Activated naive CD8-positive, alpha-beta T cell treated with anti-CD3 and anti-CD28 coated beads for 36 hours (primary cell): ENCODE results near the gene LEF1. TPM values are rescaled to one million over a fixed set of nuclear protein-coding genes. Genes with fewer than 3 reads are reported as not detected.

Experiments
- DNase-seq: peaks from one replicate; pipeline ENCODE4 v3.0.0; 2021
- H3K27ac Mint-ChIP-seq: one replicate; pipeline ENCODE4 v1.8.0; 2022; ENCODE audit warnings: mild to moderate bottlenecking, moderate library complexity, mixed read lengths
- H3K27me3 Mint-ChIP-seq: one replicate; pipeline ENCODE4 v1.8.0; 2022; ENCODE audit warnings: mild to moderate bottlenecking, mixed read lengths
- H3K36me3 Mint-ChIP-seq: one replicate; pipeline ENCODE4 v1.8.0; 2021; ENCODE audit warnings: mild to moderate bottlenecking, mixed read lengths
- H3K4me1 Mint-ChIP-seq: one replicate; pipeline ENCODE4 v1.8.0; 2021; ENCODE audit warnings: mixed read lengths
- H3K4me3 Mint-ChIP-seq: one replicate; pipeline ENCODE4 v1.8.0; 2022; ENCODE audit warnings: mild to moderate bottlenecking, moderate library complexity, mixed read lengths
- H3K9me3 Mint-ChIP-seq: one replicate; pipeline ENCODE4 v1.8.0; 2022; ENCODE audit warnings: mixed read lengths
- total RNA-seq, 2 experiments: library from RNA; stranded (reverse); gene quantifications; one replicate each; pipeline ENCODE4 v1.2.3, GENCODE V29; 2021

Gene LEF1
- total RNA-seq, 2 experiments from 2014 or later: 211 to 239 TPM

GRCh38 chr4:108094923-108095482 is 73.7 kb downstream of the LEF1 start:
- Mint-ChIP-seq H3K27me3 (no peaks in the 10 kb centered on the region), H3K4me1 (peaks cover 84% of the 10 kb centered on the region), H3K27ac (peak overlapping the region; percentile 87), H3K36me3 (peaks cover 60% of the 10 kb centered on the region), H3K4me3 (peak overlapping the region; percentile 15), H3K9me3 (no peaks in the 10 kb centered on the region)
- DNase-seq: no peak

DNA sequence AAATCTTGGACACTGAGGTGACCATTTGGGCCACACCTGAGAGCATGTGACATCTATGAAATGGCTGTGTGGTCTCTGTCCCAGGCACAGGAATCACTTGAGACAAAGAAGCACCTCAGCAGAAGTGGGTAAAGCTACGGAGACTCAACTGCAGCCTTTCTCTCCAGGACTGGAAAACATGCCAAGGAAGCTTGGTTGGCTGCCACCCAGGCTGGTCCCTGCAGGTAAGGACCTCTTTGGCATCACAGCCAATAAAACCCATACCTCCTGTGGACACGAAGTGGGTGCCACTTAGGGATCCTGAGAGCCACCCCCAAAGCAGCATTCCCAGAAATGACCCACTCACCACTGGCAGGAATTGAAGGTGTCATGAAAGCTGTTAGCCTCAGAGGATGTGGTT is 74.6 kb downstream of the LEF1 start:
- Mint-ChIP-seq H3K27ac (peak overlapping the region; percentile 87), H3K9me3 (no peaks in the 10 kb centered on the region), H3K36me3 (peaks cover 61% of the 10 kb centered on the region), H3K4me3 (no peak overlapping the region), H3K4me1 (peaks cover 86% of the 10 kb centered on the region), H3K27me3 (no peaks in the 10 kb centered on the region)
- no peak for DNase-seq

GRCh38 chr4:108092288-108092687 is 76.4 kb downstream of the LEF1 start:
- Mint-ChIP-seq H3K4me1 (peaks cover 89% of the 10 kb centered on the region), H3K9me3 (no peaks in the 10 kb centered on the region), H3K36me3 (peaks cover 63% of the 10 kb centered on the region), H3K27ac (peak overlapping the region; percentile 87), H3K4me3 (peak overlapping the region; percentile 57), H3K27me3 (no peaks in the 10 kb centered on the region)
- no peak for DNase-seq

GRCh38 chr4:108087293-108087967 is 81.3 kb downstream of the LEF1 start:
- Mint-ChIP-seq H3K27ac (peak overlapping the region; percentile 86), H3K4me3 (peak overlapping the region; percentile 19), H3K27me3 (no peaks in the 10 kb centered on the region), H3K36me3 (peaks cover 64% of the 10 kb centered on the region), H3K4me1 (peaks cover 86% of the 10 kb centered on the region), H3K9me3 (no peaks in the 10 kb centered on the region)
- DNase-seq: no peak

DNA sequence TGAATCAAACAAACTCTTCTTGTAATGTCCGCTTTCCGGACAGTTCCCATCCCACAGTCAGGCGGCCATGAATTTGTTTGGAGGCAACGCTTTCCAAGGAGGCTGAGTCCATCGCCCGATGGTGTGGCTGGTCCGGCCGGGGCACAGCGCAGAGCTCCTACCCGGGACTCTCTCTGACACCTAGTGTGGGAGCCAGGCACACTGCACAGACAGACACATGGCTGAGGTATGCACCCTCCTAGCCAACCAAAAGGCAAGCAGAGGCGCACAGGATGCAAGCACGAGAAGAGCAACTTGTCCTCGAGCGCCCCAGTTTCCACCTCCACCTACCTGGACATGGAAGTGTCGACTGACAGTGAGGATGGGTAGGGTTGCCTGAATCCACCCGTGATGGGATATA is 87.5 kb downstream of the LEF1 start:
- Mint-ChIP-seq H3K4me1 (peaks cover 79% of the 10 kb centered on the region), H3K36me3 (peaks cover 77% of the 10 kb centered on the region), H3K4me3 (peak overlapping the region; percentile 82), H3K27me3 (no peaks in the 10 kb centered on the region), H3K27ac (peak overlapping the region; percentile 95), H3K9me3 (no peaks in the 10 kb centered on the region)
- DNase-seq: no peak

DNA sequence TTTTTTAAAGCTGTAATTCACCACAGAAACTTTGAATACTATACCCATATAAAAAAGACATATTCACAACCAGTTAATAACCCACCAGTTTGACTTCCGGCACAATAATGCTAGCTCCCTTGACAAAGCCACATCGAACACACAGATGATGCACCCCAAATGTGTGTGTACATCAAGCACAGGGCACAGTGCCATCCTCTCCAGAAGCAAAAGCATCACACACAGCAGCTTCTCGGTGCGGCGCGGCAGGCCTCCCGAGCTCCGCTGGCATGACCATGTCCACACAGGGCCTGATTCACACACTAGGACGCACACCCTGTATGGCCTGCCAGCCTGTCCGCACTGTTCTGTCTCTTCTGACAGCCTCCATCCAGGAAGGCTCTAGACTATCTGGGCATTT is 88.0 kb downstream of the LEF1 start:
- no peaks in the 10 kb centered on the region for H3K27me3 Mint-ChIP-seq
- peaks cover 76% of the 10 kb centered on the region for H3K4me1 Mint-ChIP-seq
- H3K4me3 Mint-ChIP-seq: peak overlapping the region; percentile 82
- DNase-seq: peak; percentile 48
- peak overlapping the region; percentile 95 for H3K27ac Mint-ChIP-seq
- H3K9me3 Mint-ChIP-seq: no peaks in the 10 kb centered on the region
- H3K36me3 Mint-ChIP-seq: peaks cover 77% of the 10 kb centered on the region

DNA sequence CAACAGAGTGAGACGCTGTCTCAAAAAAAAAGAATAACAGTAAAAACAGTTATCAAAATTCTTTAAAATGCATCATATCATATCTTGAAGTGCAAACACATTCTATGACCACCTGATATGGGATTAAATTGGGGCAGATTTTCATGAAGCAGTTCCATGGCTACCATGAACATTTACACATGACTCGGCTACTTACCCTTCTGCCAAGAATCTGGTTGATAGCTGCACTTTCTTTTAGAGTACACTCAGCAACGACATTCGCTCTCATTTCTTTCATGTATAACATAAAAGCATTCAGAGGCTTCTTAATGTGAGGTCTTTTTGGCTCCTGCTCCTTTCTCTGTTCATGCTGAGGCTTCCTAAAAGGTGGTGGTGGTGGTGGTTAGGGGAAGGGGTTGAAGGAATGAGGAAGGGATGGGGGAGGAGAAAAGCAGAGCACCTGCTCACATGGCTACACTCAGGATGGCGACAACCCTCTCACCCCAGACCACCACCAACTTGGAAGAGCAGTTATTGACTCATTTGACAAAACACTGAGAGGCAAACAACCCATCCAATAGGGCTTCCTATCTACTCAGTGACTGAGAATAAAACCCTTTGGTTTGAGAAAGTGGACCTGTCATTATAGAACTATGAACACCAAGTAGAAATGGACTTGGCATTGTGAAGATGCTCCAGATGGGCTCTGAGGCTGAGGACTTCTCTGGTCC is 90.6 kb downstream of the LEF1 start:
- Mint-ChIP-seq H3K4me1 (peaks cover 74% of the 10 kb centered on the region), H3K27me3 (no peaks in the 10 kb centered on the region), H3K27ac (peak overlapping the region; percentile 94), H3K36me3 (peaks cover 80% of the 10 kb centered on the region), H3K4me3 (no peak overlapping the region), H3K9me3 (peaks cover 6% of the 10 kb centered on the region)
- no peak for DNase-seq

DNA sequence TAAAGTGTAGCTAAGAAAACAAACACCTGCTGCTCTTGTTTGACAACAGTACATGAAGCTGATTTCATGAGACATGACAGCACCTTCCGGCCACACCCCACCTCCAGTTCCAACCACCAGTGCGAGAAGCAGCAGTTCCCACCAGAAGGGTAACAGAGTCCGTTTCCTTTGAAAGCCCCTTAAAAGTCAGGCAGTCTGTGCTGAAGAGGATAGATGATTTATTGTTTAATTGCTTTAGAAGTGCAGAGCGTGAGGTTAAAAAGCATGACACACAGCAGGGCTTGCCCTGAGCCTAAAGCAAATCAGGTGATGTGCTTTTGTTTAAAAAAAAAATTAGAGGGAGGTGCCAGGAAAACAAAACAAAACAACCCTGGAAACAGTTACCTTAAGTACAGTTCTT is 96.4 kb downstream of the LEF1 start:
- DNase-seq: peak; percentile 70
- H3K4me3 Mint-ChIP-seq: peak overlapping the region; percentile 44
- H3K9me3 Mint-ChIP-seq: peaks cover 6% of the 10 kb centered on the region
- no peaks in the 10 kb centered on the region for H3K27me3 Mint-ChIP-seq
- peaks cover 73% of the 10 kb centered on the region for H3K36me3 Mint-ChIP-seq
- peak overlapping the region; percentile 78 for H3K27ac Mint-ChIP-seq
- H3K4me1 Mint-ChIP-seq: peaks cover 71% of the 10 kb centered on the region

GRCh38 chr4:108070775-108071174 is 98.0 kb downstream of the LEF1 start:
- no peak for DNase-seq
- Mint-ChIP-seq H3K27ac (peak overlapping the region; percentile 80), H3K4me3 (peak overlapping the region; percentile 54), H3K9me3 (peaks cover 6% of the 10 kb centered on the region), H3K4me1 (peaks cover 79% of the 10 kb centered on the region), H3K36me3 (peaks cover 74% of the 10 kb centered on the region), H3K27me3 (no peaks in the 10 kb centered on the region)

GRCh38 chr4:108068442-108068841 is 100.3 kb downstream of the LEF1 start:
- Mint-ChIP-seq H3K27me3 (no peaks in the 10 kb centered on the region), H3K4me1 (peaks cover 73% of the 10 kb centered on the region), H3K9me3 (no peaks in the 10 kb centered on the region), H3K27ac (peak overlapping the region; percentile 30), H3K36me3 (peaks cover 67% of the 10 kb centered on the region), H3K4me3 (no peak overlapping the region)
- DNase-seq: no peak

GRCh38 chr4:108060686-108061321 is 107.9 kb downstream of the LEF1 start:
- H3K36me3 Mint-ChIP-seq: peaks cover 50% of the 10 kb centered on the region
- H3K9me3 Mint-ChIP-seq: no peaks in the 10 kb centered on the region
- peak overlapping the region; percentile 79 for H3K27ac Mint-ChIP-seq
- no peak for DNase-seq
- no peaks in the 10 kb centered on the region for H3K27me3 Mint-ChIP-seq
- H3K4me1 Mint-ChIP-seq: peaks cover 79% of the 10 kb centered on the region
- H3K4me3 Mint-ChIP-seq: no peak overlapping the region

DNA sequence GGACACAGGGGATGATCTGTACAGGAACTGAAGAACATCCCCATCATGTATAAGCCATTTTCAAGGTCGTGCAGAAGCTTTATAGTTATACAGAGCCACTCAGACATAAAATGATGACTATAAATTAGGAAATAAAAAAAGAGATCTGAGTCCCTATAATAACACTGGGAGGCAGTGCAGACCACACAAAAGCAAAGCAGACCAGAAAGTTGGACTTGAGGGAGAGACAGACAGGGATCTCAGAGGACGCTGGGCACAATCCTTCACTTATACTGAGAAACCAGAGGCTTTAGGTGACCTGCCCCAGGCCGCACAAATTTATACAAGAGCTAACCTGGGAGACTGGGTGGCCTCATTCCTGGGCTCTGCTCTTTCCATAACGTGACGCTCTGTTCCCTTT is 108.6 kb downstream of the LEF1 start:
- peaks cover 50% of the 10 kb centered on the region for H3K36me3 Mint-ChIP-seq
- no peak overlapping the region for H3K4me3 Mint-ChIP-seq
- no peak for DNase-seq
- no peaks in the 10 kb centered on the region for H3K9me3 Mint-ChIP-seq
- H3K4me1 Mint-ChIP-seq: peaks cover 83% of the 10 kb centered on the region
- H3K27ac Mint-ChIP-seq: peak overlapping the region; percentile 70
- no peaks in the 10 kb centered on the region for H3K27me3 Mint-ChIP-seq

DNA sequence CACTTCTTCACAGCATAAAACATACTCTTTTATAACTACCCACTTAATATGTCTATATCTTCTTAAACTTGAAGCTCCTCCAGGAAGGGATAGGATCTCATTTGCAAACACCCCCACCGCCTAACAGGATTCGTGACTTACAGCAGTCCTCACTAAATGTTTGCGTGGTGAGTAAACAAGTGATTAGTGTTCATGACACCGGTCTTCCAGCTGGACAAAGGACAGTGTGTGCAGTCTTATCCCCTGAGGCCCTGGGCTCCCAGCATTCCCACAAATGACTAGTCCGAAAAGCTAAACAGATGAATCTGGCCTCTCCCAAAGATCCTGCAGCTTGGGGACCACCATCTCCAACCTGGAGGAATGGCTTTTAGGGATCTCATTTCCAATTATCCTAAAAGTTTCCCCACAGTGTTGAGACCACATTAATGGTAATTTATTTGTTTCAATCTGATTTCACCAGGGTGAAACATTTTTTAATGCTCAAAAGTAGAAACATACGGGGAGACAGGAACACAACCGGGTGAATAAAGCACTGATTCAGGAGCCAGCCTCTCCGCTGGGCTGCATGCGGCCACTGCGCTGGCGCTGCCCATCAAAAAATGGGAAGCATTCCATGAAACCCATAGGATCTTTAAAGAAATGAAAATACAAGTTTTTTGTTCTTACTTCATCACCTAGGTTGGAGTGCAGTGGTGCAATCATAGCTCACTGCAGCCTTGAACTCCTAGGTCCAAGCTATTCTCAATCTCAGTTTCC is 109.9 kb downstream of the LEF1 start:
- Mint-ChIP-seq H3K4me3 (no peak overlapping the region), H3K27ac (peak overlapping the region; percentile 74), H3K36me3 (peaks cover 45% of the 10 kb centered on the region)

DNA sequence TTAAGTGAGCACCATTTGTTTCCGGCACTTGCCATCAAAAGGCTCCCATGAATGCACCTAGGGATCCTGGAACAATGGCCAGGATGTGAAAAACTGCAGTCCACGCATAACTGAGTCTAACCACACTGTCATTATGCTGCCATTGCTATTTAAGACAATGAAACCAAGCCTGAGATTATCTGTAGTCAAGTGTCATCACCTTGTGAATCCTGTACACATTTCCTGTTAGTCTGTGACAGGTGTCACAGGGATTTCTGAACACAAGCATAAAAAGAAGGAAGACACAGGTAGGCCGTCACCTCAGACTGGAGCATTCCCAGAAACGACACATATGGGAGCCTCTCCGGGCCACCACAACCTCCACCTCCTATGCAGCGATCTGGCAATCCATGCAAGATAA is 112.3 kb downstream of the LEF1 start:
- Mint-ChIP-seq H3K27ac (peak overlapping the region; percentile 90), H3K9me3 (no peaks in the 10 kb centered on the region), H3K36me3 (peaks cover 52% of the 10 kb centered on the region), H3K4me1 (peaks cover 94% of the 10 kb centered on the region), H3K4me3 (no peak overlapping the region), H3K27me3 (no peaks in the 10 kb centered on the region)
- no peak for DNase-seq

More for the DNA sequence above, 109.9 kb downstream of the LEF1 start:
- Mint-ChIP-seq H3K4me1 (peaks cover 84% of the 10 kb centered on the region), H3K27me3 (no peaks in the 10 kb centered on the region), H3K9me3 (no peaks in the 10 kb centered on the region)
- DNase-seq: no peak
